ENCODE measurements around the gene GCHFR.
A peak's percentile ranks its signal among the peaks of the same experiment; 100 is the strongest.

GCHFR gene

DNA sequence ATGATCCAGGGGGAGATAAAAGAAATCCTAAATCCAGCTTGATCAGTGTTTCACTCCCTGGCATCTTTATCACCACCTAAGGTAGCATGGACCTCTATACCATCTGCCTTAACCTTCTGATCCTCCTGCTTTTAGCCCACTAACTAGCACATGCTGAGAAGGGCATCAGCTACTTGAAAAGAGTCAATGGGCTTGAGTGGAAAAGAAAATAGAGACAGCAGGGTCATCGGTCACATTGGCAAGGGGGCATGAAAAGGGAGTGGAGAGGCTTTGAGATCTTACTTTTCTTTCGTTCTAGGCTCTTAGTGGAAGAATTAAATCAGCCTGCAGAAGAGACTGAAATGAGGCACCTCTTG, 42.8 kb downstream of the GCHFR start:
- TF ChIP-seq ZBTB7A (IDR thresholded peaks at IDR 0.05; ENCODE audit: low read depth) (no peak), EGR1 (IDR thresholded peaks at IDR 0.05) (no peak), FOXM1 (IDR thresholded peaks at IDR 0.05; ENCODE audit: borderline replicate concordance, low read depth) (no peak), NFIC (IDR thresholded peaks at IDR 0.05) (no peak), CREB1 (IDR thresholded peaks at IDR 0.05; ENCODE audit: low read depth) (no peak)
- TF ChIP-seq, protein P1, sequence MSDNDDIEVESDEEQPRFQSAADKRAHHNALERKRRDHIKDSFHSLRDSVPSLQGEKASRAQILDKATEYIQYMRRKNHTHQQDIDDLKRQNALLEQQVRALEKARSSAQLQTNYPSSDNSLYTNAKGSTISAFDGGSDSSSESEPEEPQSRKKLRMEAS (IDR thresholded peaks at IDR 0.05): no peak

DNA sequence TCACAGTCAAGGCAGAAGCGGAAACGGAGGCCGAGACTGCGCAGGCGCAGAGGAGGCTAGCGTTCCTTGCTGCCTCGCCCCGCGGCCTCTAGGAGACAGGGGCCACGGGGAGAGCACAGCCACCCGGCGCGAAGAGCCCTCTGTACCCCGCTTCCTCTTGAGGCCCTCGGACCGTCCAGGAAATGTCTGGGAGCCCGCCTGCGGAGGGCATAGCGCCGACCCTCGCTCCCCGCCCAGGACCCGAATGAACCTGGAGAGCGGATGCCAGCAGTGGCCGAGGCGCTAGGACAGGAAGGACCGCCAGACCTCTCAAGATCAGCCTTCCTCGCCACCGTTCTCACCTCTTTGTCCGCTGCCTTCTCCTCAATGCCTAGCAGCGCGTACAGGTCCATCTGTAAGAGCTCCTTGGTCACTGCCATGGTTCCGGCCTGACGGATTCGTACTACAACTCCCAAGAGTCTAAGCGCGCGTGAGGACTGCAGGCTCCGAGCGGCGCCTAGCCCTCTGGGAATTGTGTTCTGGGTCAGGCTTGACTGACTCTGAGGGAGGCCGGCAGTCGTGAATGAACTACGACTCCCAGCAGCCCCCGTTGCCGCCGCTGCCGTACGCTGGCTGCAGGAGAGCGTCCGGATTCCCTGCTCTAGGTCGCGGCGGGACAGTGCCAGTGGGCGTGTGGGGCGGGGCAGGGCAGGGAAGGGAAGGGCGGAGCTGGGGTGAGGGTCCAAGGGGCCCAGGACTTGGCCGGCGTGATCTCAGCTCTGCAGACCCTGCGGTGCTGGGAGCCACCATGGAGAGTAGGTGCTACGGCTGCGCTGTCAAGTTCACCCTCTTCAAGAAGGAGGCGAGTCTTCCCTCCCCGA, 43.4 kb downstream of the GCHFR start, which contains the start of the genes DNAJC17 and ZFYVE19:
DNAJC17 (minus strand) TSS at position 446 of the 860 bp plus-strand sequence; CDS start at position 419, 27 bp downstream.
ZFYVE19 (plus strand) TSS at position 62 of the 860 bp plus-strand sequence; CDS start at position 563, 501 bp downstream.
- TF ChIP-seq, protein P1 (IDR thresholded peaks at IDR 0.05): peak; percentile 62
- TF ChIP-seq RAD21 (IDR thresholded peaks at IDR 0.05; ENCODE audit: low read depth) (no peak), TCF12 (IDR thresholded peaks at IDR 0.05; ENCODE audit: low read depth) (peak; percentile 49), YY1 (IDR thresholded peaks at IDR 0.05; ENCODE audit: low read depth) (peak; percentile 87), TAF1 (IDR thresholded peaks at IDR 0.05; ENCODE audit: low read depth) (no peak; the same call in 1 of the 2 replicates), CREB1 (IDR thresholded peaks at IDR 0.05; ENCODE audit: low read depth) (peak; percentile 74; the same call in 1 of the 2 replicates), NFIC (IDR thresholded peaks at IDR 0.05) (0 out of 2 replicates have a peak, but pooled peaks have one; percentile 42), EP300 (IDR thresholded peaks at IDR 0.05; ENCODE audit: borderline replicate concordance) (peak; percentile 28; the same call in 1 of the 2 replicates), ZBTB7A (IDR thresholded peaks at IDR 0.05; ENCODE audit: low read depth) (peak; percentile 91), EGR1 (IDR thresholded peaks at IDR 0.05) (peak; percentile 60; the same call in 1 of the 2 replicates), TEAD4 (IDR thresholded peaks at IDR 0.05) (peak; percentile 42; the same call in 1 of the 2 replicates), CEBPB (IDR thresholded peaks at IDR 0.05) (no peak)
- TF ChIP-seq, protein P2, sequence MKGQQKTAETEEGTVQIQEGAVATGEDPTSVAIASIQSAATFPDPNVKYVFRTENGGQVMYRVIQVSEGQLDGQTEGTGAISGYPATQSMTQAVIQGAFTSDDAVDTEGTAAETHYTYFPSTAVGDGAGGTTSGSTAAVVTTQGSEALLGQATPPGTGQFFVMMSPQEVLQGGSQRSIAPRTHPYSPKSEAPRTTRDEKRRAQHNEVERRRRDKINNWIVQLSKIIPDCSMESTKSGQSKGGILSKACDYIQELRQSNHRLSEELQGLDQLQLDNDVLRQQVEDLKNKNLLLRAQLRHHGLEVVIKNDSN (IDR thresholded peaks at IDR 0.05): peak; percentile 49; the same call in 1 of the 2 replicates
- TF ChIP-seq, protein P3, sequence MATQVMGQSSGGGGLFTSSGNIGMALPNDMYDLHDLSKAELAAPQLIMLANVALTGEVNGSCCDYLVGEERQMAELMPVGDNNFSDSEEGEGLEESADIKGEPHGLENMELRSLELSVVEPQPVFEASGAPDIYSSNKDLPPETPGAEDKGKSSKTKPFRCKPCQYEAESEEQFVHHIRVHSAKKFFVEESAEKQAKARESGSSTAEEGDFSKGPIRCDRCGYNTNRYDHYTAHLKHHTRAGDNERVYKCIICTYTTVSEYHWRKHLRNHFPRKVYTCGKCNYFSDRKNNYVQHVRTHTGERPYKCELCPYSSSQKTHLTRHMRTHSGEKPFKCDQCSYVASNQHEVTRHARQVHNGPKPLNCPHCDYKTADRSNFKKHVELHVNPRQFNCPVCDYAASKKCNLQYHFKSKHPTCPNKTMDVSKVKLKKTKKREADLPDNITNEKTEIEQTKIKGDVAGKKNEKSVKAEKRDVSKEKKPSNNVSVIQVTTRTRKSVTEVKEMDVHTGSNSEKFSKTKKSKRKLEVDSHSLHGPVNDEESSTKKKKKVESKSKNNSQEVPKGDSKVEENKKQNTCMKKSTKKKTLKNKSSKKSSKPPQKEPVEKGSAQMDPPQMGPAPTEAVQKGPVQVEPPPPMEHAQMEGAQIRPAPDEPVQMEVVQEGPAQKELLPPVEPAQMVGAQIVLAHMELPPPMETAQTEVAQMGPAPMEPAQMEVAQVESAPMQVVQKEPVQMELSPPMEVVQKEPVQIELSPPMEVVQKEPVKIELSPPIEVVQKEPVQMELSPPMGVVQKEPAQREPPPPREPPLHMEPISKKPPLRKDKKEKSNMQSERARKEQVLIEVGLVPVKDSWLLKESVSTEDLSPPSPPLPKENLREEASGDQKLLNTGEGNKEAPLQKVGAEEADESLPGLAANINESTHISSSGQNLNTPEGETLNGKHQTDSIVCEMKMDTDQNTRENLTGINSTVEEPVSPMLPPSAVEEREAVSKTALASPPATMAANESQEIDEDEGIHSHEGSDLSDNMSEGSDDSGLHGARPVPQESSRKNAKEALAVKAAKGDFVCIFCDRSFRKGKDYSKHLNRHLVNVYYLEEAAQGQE (IDR thresholded peaks at IDR 0.05; ENCODE audit: low read depth): no peak

DNA sequence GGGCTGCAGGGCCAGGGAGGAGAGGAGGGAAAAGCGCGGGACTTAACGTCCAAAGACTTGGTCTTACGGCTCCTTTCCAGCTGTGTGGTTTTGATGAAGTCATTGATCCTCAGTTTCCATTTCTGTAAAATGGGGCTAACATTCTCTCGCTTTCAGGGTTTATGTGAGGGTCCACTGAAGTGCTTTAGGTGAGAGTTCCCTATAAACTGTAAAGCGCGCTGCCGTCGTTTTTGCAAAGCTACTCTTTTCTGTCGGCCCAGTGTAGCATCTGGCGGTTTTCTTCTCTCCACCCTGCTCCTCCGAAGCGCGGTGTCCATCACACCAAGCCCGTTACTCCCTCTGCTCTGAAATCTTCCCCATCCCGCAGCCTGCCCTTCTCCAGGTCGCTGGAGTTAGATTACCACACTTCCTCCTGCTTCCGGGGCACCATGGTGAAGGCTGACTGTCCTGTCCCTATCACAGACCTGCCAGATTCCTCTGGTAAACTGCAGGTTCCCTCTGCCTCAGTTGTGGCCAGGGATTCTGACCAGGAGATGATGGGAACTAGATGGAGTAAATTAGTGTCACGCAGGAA, 44.1 kb downstream of the GCHFR start:
- TF ChIP-seq CREB1 (IDR thresholded peaks at IDR 0.05; ENCODE audit: low read depth): no peak
- TF ChIP-seq, protein P1 (IDR thresholded peaks at IDR 0.05): 0 out of 2 replicates have a peak, but pooled peaks have one; percentile 11

DNA sequence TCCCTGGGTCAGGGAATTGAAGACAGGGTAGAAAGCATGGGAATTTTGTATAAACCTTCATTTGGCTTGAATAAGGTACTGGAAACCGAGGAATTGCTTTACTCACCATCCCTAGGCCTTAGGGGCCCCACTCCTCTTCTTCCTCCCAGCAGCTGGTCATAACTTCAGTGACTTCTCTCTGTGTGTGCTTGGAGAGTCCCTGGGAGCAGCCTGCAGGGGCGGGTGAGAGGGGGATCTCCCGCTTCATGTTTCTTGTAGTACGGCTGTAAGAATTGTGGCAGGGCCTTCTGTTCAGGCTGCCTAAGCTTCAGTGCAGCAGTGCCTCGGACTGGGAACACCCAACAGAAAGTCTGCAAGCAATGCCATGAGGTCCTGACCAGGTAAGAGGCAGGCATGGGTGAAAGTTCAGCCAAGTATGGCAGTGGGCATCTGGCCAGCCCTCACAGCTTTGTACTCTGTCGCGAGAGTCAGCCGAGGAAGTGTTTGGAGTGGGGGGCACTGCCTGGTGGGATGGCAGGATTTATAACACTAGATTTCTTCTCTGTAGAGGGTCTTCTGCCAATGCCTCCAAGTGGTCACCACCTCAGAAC, 45.1 kb downstream of the GCHFR start:
- TF ChIP-seq, protein P1 (IDR thresholded peaks at IDR 0.05): no peak
- no peak for TF ChIP-seq CEBPB (IDR thresholded peaks at IDR 0.05)
- no peak for TF ChIP-seq RAD21 (IDR thresholded peaks at IDR 0.05; ENCODE audit: low read depth)
- no peak for TF ChIP-seq EP300 (IDR thresholded peaks at IDR 0.05; ENCODE audit: borderline replicate concordance)
- no peak for TF ChIP-seq EGR1 (IDR thresholded peaks at IDR 0.05)
- TF ChIP-seq NFIC (IDR thresholded peaks at IDR 0.05): no peak
- TF ChIP-seq ZBTB7A (IDR thresholded peaks at IDR 0.05; ENCODE audit: low read depth): no peak
- TF ChIP-seq, protein P2 (IDR thresholded peaks at IDR 0.05): no peak
- TF ChIP-seq, protein P3 (IDR thresholded peaks at IDR 0.05; ENCODE audit: low read depth): no peak
- no peak for TF ChIP-seq FOXM1 (IDR thresholded peaks at IDR 0.05; ENCODE audit: borderline replicate concordance, low read depth)
- no peak for TF ChIP-seq CREB1 (IDR thresholded peaks at IDR 0.05; ENCODE audit: low read depth)
- no peak for TF ChIP-seq TAF1 (IDR thresholded peaks at IDR 0.05; ENCODE audit: low read depth)
- no peak for TF ChIP-seq TCF12 (IDR thresholded peaks at IDR 0.05; ENCODE audit: low read depth)
- TF ChIP-seq TEAD4 (IDR thresholded peaks at IDR 0.05): no peak
- TF ChIP-seq YY1 (IDR thresholded peaks at IDR 0.05; ENCODE audit: low read depth): no peak
